GM18907 (cell line): Measurements from ENCODE around the gene PGLYRP2.

Experiments
- ATAC-seq: cut with Tn5 transposase; IDR thresholded peaks from one replicate; pipeline ENCODE4 v1.9.1; 2021; ENCODE audit warnings: mild to moderate bottlenecking, moderate library complexity; ENCODE audit not compliant: unreplicated experiment

PGLYRP2 gene

GRCh38 chr19:15442142-15442920 lies 37.0 kb downstream of the PGLYRP2 start:
- no peak for ATAC-seq

GRCh38 chr19:15441317-15441716 lies 38.0 kb downstream of the PGLYRP2 start:
- no peak for ATAC-seq

GRCh38 chr19:15439821-15440641 lies 39.3 kb downstream of the PGLYRP2 start:
- ATAC-seq: no peak

DNA sequence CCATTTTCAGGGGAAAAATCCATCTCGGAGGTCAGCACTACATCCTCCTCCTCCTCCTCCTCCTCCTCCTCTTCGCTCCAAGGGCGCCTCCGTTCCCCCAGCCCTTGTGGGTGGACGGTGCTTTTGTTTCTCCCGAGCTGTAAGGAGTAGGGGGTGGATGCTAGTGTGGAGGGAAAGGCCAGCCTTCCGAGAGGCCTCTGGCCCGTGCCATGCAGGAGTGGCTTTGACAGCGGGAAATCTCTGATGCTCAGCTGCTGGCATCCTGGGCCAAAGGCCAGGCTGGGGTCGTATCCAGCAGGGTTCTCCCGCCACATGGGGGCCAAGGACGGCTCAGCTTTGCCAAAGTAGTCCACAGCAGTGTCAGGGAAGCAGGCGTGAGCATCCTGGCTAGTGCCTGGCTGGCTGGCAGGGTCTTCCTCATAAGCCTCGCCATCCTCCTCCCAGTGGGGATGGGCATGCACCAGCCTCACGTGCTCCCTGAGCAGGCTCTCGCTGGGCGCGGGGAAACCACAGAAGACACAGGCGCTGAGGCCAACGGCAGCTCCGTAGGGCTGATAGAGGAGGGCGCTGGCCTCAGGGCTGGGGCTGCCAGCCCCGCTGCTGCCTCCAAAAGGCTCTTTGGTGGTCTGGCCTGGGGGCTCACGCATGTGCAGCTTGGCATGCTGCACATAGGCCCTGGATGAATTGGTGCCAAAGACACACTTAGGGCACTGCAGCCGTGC lies 40.1 kb downstream of the PGLYRP2 start:
- ATAC-seq: no peak

DNA sequence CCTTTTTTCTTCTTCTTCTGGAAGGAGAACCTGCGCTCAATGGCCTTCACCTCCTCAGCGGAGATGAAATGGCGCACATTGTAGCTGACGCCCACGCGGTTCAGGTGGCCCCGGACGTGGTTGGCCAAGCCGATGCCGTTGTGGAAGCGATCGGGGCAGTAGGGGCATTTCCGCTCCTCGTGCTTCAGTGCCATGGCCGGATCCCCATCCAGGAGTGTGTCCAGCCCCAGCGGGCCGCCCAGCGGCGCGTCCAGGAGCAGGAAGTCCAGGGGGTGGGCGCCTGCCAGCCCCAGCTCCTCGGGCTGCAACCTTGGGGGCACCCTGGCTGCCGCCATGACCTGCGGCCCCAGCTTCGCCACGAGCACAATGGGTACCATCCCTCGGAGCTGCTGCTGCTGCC lies 40.7 kb downstream of the PGLYRP2 start:
- no peak for ATAC-seq

DNA sequence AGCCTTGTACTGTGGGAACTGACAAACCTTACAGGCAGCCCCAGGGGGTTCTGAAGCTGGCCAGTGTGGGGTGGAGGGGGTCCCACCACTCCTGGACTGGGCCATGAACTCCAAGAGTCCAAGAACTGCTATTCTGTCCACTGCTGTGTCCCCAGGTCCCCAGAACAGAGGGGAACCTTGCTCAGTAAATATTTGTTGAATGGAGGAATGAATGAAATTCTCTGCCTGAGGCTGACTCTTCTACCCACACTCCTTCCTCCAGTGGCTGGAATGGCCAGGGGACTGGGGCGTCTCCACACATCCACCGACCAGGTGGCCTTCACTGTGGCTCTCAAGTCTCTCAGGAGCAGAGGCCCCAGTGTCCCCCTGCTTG lies 41.2 kb downstream of the PGLYRP2 start:
- ATAC-seq: no peak

DNA sequence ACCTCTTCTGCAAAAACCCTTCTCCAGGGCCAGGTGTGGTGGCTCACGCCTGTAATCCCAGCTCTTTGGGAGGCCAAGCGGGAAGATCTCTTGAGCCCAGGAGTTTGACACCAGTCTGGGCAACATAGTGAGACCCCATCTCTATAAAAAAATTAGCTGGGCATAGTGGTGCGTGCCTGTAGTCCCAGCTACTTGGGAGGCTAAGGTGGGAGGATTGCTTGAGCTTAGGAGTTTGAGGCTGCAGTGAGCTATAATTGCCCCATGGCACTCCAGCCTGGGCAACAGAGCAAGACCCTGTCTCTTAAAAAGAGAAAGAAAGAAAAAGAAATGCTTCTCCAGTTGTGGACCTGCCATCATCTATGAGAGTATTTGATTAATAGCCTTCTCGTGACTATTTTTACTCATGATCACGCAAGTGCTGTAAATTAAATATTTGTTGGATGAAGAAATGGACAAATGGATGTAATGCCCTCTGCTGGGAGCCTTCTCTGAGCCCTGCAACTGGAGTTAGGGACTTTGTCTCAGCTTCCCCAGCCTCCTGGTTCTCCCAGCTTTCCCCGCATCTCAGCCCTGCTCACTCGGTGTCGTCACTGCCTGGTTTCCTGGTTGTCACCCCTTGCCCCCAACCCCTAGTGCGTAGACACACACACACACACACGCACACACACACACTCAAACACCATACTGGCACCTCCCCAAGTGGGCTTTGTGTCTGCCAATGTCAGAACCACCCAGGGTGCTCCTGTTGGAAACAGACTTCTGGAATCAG lies 41.8 kb downstream of the PGLYRP2 start:
- no peak for ATAC-seq

- no peak for ATAC-seq
These were observed 42.5 kb downstream of the PGLYRP2 start for GRCh38 chr19:15436826-15437110.

DNA sequence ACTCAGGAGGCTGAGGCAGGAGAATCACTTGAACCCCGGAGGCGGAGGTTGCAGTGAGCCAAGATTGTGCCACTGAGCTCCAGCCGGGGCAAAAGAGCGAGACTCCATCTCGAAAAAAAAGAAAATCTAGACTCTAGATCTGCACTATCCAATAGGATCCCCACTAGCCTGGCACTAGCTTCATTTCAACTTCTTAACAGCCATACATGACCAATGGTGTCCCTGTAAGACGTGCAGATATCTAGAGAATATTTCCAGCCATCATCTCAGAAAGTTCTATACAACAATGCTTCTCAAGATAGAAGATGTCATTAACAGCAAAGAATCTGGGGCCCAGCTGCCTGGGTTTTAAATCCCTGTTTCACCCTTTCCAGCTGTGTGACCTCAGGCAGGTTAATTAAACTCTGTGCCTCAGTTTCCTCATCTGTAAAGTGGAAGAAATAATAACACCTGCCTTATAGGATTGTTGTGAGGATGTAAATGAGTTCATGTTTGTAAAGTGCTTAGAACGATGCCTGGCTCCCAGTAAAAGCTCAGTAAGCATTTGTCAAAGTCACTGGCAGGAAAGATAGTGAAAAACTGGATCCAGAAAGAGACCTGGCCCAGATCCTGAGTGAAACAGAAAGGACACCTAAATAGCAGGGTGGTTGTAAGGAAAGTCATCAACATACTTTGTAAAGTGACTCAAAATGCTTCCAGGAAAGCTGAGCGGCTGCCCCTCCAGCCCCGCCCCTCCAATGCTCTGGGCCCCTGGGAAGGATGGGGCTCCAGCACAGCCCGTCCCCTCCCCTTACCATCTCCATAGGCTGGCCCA lies 43.1 kb downstream of the PGLYRP2 start:
- ATAC-seq: no peak

GRCh38 chr19:15433519-15434069 lies 45.7 kb downstream of the PGLYRP2 start:
- no peak for ATAC-seq

DNA sequence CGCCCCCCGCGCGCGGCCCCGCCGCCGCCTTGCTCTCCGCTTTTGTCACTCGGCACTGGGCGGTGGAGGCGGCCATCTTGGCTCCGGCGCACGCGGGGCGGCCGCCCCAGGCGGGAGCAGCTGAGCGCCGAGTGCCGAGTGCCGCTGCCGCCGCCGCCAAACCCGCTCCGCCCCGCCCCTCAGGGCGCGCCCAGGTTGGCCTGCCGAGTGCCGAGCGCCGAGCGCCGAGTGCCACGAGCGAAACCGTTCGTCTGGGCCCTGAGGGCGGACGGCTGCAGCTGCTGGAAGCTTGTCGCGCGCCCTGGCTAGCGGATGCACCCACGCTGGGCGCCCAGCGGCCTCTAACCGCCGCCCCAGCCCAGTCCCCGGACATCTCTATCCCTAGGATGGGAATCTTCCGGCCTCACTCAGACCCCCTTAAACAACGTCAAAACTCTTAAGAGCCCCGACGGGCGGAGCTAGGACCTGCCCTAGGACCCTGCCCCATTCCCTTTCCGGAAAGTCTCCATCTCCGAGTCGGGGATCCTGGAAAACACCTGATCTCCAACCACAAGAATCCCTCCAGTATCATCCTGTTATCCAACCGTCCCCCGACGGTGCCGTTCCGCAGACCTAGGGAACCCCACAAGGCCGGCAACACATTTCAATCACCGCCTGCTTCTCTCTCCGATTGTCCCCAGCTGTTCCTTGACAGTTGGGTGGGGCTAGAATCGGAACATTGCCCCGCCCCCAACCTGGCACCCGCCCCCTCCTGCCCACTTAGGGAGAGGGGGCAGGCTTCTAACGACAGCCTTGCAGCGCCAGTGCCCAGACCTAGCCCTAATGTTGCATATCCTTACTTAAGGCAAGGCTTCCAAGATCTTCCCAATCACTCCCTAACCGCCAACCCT lies 46.4 kb downstream of the PGLYRP2 start:
- peak; percentile 67 for ATAC-seq

- ATAC-seq: peak; percentile 4
These were observed 47.2 kb downstream of the PGLYRP2 start for GRCh38 chr19:15432018-15432494.

DNA sequence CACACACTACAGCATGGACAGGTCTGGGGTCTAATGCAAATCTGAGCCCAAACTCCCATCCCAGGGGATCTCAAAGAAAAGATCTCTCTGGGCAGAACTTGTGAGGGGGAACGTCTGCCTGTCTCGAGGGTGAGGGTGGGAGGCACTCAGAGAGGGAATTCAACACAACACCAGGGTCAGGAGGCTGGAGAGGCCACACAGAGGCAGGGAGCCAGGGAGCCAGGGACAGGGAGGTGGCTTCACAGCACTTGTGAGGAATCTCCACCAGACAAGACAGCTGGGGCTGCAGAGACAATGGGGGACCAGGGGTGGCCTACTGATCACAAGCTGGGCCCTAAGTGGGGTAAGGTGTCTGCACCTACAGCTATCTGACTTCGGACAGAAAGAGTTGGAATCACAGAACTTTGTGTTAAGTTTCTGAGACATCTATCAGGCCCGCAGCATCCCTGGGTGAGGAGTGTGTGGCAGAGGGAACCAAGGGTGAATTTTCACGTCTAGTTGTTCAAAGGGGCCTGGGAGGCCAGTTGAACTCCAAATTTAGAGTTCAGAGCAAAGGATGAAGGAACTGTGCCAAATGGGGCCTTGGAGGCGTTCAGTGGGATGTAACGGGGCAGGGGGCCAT lies 47.8 kb downstream of the PGLYRP2 start:
- no peak for ATAC-seq

DNA sequence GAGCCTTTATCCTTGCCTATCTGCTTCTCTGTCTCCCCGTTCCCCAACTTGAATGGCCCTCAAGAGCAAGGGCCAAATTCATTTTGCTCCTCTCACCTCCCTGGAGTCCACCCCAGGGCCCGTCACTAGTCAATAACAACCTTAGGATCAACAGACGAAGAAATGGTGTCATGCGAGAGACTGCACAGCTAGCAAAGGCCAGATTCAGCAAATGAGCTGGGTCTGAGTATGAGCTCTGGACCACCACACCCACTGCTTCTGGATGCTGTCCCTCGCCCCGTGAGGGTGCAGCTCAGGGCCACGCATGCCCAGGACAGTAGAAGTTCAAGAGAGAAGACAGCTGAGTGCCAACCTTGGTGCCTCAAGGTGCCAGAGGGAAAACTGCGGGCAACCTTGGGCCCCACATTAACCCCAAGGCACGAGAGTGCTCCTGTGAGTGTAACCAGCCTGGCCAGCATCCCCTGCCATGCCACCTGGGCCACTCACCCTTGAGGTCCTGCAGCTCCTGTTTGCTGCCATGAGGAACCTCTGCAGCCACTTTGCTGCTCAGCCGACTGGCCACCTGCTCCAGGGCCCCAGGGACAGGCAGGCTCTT lies 48.7 kb downstream of the PGLYRP2 start:
- no peak for ATAC-seq

DNA sequence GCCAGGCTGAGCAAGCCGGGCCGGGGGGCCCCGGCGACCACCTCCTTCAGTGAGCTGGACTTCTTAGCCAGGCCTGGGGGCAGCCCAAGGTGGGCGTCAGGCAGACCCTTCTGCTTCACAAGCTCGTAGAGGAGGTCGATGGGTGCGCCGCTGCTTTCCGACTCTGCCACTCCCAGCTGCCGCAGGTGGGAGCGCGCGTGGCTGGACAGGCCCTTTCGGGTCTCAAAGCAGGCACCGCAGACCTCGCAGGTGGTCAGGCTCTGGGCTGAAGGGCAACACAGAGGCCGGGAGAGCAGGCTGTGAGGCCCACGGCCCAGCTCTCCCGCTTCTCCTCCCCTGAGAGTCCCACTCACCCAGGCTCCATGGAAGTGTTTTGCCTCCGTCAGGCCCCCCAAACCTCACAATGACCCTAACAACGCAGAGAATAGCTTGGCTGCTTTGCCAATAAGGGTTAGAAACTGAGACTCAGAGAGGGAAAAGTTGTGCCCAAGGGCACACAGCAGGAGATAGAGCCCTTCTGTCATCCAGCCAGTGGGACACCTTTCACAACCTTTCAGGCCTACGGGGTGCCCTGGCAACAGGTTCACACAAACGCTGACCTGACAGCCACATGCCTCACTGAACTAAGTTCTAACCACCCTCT lies 49.4 kb downstream of the PGLYRP2 start:
- ATAC-seq: no peak

GRCh38 chr19:15428956-15429824 lies 50.1 kb downstream of the PGLYRP2 start:
- no peak for ATAC-seq
